GM19468 (cell line): ENCODE data around the gene PPP1R14C.

Source experiments
- ATAC-seq: cut with Tn5 transposase; IDR thresholded peaks from one replicate; pipeline ENCODE4 v1.9.1; 2021; ENCODE audit warnings: mild to moderate bottlenecking, moderate library complexity, moderate number of reproducible peaks; ENCODE audit not compliant: unreplicated experiment; ENCODE audit errors: extremely low read depth

The PPP1R14C gene

DNA sequence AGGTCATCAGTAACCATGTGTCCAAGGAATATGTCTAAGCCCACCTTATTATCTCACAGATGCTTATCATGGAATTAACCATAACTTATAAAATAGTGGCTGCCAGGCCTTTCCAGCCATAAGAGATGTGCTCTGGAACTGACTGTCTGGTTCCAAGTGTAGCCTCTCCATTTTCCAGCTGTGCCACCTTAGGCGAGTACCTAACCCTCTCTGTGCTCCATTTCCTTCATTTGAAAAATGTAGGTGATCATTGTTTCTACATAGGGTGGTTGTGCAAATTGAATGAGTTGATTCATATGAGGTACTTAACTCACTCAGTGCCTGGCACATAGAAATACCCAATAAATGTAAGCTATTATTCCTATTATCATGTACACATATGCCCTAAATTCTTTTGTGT, 123.5 kb downstream of the PPP1R14C start:
- ATAC-seq: no peak

DNA sequence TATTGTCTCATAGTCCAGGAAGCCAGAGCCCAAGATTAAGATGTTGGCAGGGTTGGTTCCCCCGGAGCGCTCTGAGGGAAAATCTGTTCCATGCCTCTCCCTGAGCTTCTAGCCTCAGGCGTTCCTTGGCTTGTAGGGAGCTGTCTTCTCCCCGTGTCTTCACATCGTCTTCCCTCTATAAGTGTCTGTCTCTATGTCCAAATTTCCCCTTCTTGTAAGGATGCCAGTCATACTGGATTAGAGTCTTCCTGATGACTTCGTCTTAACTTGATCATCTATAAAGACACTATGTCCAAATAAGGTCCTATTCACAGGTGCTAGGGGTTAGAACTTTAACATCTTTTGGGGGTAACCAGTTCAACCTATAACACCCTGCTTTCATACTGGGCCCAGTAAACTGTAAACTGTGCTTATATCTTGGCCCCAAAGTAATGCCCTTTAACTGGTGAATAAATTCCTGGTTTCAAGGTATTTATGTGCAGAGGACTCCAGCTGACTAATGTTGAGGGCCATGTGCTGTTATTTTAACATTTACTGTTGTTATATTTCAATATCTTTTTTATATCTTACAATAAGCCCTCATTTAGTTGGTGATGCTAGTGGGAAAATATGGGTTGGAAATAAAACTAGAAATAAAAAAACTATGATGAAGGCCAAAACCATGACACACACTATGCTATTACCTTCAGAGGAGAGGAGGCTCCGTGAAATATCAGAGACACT, 124.3 kb downstream of the PPP1R14C start:
- no peak for ATAC-seq

DNA sequence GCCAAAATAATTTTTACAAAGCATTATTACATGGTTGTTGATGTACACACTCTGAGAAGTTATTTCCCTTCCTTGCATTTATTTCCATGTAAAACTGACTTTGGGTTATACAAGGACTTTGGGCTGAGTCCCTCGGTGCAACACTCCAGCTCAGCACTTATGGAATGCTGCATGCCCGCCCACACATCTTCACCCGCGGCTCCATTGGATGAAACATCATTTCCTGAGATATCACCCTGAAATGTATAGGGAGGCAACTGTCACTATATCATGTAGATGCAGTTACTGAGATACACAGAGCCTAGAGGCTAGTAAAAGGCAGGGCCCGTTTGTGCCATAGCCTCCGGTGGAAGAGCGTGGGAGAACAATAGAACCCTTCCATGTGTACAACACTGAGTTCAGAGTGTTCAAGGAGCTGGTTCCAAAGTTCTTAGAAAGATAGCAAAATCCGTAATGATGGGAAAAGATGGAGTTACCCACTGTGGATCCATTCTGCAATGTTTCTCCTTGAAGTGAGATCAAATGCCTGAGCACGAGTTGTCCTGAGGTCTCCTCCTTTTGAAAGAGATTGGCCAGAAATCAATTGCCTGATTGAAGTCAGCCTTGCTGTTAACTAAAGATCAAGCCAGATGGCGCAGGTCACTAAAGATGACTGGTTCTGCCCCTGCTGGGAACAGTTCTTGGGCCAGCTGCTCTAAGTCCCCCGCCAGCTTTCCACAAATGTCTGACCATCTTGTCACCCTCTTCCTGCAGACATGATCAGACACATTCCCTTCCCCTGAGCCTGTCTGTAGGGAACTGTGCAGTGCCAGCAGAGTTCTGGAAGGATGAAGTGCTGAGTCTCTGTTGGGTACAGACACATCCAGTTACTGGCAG, 125.1 kb downstream of the PPP1R14C start:
- no peak for ATAC-seq

DNA sequence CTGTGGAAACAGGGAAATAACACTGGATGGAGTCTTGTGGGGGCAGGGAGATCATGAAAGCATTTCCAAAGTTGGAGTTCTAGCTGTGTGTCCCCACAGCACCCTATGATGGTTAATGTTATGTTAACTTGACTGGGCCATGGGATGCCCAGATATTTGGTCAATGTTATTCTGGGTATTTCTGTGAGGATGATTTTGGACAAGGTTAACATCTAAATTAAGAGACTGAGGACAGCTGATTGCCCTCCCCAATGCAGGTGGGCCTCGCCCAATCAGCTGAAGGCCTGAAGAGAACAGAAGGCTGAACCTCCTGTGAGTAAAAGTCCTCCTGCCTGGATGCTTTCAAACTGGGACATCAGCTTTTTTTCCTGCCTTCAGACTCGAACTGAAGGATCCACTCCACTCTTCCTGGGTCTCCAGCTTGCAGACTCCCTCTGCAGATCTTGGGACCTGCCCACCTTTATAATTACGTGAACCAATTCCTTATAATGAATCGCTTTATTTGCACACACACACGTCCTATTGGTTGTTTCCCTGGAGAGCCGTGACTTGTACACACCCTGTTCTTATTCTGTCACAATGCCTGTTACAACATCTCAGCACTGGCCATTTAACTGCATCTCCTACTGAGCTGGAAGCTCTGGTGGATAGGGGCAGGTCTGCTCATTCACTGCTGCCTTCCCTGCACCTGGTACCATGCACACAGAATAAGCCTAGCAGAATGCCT, 126.4 kb downstream of the PPP1R14C start:
- ATAC-seq: no peak

DNA sequence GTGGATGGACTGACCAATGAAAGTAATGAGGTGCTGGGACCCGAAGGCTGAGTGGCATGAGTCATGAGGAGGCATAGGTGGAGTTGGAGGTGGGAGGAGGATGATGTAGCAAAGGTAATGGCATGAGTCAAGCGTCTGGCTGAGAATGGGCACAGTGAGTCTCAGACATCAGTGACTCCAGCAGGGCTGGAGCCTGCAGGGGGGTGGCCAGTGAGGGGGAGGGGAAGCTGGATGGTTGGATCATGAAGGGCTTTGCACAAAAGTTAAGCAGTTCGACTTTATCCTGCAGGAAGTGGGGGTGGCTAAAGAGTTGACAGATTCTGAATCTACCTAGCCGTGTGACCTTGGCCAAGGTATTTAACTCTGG, 127.0 kb downstream of the PPP1R14C start:
- no peak for ATAC-seq

DNA sequence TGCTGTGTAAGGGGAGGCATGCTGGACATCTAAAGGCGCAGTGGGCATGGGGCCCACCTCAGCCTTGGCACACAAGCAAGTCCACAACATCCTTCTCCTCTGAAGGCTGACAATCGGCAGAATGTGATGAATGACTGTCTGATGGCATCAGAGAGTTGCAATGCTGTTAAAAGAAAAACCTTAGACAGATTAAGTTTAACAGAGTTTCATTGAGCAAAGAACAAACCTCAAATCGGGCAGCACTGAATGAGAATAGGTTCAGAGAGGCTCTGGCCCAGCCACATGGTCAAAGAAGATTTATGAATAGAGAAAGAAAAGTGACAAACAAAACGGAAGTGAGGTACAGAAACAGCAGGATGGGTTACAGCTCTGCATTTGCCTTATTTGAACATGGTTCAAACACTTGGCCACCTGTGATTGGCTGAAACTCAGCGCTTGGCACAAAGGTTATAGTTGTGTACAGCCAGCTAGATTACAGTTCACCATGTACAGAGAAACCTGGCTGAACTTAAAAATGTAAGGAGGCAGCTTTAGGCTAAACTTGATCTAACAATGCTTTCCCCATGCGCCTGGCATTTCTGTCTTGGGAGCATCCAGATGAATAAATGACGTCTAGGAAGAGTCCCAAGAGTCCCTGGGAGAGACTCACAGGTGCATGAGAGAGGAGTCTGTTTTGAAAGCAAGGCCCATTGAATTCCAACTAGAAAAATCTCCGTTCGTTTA, 127.6 kb downstream of the PPP1R14C start:
- ATAC-seq: no peak

DNA sequence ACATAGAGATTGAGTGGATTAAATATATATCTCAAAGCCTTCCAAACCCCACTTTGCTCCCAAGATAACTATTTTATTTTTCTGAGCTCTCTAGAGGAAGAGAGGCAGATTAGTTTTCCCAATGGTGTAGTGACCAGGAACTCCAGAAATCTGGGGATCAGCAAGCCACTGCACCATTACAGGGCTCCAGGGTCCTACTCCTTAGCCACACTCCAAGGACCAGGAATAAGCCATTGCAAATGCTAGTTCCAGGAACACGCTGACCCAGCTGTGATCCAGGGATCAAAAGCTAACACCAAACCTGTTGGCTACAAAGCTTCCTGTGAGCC, 128.3 kb downstream of the PPP1R14C start:
- no peak for ATAC-seq

DNA sequence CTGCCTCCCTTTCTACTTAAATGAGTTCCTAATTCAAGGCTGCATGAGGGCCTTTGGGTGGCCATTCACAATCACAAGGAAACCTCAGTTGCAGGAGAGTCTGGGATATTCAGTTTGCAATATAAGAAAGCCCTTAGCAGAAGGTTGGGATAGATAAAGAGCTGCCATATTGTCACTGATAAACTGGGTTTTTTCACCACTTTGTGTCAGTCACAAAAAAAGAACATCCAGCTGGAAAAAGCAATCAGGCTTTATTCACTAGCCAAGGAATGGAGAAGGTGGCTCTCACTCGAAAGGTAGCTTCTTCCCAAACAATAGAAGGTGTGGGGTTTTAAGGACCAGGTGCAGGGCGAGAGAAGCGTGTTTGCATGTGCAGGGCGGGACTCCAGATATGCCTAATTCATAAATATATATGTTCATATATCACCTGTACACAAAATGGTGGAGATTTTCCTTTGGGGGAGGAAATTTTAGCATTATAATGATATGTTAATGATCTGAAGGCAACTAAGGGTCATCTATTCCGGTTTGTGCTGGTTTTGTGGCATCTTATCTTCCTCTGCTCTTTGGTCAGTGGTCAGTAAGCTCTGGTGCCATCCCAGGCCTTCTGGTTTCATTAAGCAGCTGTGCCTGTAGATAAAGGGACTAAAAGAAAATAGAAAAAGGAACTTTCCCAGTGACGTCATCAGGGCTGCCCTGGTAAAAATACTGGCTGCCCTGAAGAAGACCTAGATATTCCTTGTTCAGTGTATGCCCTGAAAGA, 128.8 kb downstream of the PPP1R14C start:
- no peak for ATAC-seq

DNA sequence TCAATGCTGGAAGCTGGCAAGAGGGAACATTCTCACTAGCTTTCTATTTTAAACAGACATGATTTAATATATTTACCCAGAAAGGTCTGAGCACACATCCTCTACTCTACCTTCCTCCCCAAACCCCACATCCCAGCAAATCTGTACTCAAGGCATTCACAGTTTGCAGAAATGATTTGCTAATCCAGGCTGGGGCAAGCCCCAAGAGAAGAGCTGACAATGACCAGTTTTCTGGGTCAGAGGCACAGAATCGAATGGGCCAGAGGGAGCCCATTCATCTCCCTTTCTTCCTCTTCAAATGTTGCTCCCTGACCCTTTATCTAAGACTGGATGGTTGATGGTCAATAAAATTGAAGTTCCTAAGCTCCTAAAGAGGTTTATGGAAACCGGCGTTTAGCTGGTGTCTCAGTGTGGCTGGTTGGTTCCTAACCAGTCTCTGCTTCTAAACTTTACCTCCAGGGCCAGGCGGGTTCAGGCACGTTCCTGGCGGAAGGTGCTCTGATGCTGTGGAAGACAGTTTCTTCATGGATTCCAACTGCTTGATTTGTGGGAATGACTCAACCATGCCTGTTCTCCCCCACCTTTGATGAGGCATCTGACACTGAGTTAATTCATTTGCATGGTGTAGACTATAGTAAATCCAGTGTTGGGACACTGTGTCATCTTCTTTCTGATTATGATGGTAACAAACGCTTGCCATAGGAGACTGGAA, 129.6 kb downstream of the PPP1R14C start:
- ATAC-seq: no peak

DNA sequence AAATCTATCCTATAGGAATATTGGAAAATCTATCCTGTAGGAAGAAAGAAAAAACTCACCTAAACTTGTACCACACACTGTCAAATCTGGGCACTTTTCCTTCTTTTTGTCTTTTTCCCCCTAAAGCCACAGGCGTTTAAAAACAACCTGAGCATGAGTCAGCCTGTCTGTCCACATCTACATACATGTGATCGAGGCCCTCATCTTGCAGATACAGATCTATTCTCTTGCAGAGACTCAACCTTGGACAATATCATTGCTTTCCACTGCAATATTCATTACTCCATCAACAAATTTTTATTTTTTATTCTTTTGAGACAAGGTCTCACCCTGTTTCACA, 130.1 kb downstream of the PPP1R14C start:
- no peak for ATAC-seq

DNA sequence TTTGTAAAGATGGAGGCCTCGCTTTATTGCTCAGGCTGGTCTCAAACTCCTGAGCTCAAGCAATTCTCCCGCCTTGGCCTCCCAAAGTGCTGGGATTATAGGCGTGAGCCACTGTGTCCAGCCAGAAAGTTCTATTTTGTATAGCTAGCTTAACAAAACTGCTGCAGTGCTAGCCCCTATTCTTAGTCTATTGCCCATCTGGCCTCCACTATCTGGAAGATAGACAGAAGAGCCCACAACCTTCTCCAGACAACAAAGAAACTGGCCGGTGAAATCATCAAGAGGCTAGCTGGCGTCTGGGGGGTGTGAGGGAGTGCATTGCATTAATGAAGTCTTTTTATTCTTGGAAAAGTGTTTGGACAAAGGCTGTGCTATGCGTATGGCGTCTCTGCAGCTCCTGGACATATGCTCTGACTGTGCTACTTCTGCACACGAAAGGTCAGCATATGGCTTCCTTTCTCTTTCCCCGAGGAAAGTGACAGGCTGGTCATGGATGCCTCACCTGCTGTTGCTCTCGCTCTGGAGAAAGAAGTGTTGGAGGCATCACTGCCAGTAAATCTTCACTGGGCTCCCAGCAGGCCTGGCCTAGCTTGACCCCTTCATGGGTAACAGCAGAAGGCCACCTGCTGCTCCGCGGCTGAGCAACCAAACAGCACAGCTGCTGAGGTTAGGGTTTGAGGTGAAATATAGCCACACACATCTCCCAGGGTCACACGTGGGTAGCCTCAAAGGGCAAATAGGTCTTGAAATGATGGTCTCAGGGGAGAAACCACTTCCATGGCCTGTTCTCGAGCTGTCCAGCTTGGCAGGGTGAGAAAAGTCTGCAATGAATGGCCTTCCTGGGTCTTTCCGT, 130.8 kb downstream of the PPP1R14C start:
- ATAC-seq: no peak

DNA sequence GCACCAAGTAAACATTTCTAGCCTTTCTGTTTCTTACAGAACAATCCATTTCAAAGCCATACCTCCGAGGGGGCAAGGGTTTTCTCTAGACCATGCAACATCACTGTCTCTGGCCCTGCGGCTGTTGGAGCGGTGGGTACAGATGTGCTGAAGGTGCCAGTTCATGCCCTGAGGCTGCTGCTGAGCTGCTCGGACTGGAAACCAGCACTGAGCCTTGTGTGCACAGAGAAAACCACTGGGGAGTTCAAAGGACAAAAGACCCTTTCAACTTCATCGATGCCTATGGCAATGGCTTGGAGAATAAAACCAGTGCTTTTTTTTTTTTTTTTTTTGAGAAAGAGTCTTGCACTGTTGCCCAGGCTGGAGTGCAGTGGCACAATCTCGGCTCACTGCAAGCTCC, 132.6 kb downstream of the PPP1R14C start:
- no peak for ATAC-seq

DNA sequence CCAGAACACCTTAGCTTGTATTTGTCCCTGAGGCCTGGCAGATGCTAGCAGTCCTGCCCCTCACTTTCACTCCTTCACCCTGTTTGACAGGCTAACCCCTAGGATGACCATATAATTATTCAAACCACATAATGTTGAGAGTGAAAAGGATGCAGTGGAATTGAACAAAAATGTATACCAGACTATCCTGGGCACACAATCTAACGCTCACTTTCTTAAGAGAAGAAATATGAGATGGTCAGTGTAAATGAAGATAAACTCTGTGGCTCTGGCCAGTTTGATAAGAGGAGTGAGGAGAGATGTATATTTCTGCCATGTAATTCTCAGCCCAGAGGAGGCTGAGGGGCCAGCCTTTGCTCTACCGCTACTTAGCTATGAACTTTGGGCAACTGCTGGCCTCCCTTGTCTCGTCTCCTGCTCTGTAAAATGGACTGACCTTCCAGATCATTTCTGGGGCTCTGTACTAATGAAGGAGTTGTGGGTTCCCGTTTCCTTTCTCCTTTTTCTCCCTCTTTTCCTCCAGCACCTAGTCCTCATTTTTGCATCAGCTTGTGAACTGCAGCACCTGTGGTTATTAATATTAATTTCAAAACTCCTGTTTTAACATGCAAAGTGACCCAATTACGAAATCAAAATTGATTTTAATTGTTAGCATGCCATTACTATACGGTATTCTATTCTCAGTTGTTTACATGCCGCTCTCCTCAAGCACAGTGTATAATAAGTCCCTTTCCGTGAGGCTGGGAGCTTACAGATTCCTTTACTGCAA, 133.5 kb downstream of the PPP1R14C start:
- ATAC-seq: no peak

DNA sequence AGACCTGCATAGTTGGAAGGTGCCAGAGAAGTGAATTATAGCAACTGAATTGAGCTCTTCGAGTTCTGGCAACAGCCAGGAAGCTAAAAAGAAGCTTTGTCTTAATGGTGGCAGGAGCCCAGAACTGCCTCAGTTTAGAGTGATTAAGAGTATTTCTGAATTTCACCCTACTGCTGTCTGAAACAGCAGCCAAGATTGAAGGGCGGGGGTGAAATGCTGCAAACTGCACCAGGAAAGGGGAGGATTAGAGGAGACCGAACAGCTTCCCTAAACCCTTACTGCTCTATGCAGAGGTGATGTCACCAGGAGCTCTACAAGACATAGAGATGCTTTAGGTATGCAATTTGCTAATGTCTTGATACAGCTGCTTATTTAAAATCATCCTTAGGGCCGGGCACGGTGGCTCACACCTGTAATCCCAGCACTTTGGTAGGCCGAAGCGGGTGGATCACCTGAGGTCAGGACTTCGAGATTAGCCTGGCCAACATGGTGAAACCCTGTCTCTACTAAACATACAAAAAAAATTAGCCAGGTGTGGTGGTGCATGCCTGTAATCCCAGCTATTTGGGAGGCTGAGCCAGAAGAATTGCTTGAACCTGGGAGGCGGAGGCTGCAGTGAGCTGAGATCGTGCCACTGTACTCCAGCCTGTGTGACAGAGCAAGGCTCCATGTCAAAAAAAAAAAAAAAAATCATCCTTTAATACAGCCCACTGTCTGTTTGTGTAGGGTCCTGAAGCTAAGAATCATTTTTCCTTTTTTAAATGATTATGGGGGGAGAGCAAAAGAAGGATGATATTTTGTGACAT, 134.3 kb downstream of the PPP1R14C start:
- ATAC-seq: no peak

DNA sequence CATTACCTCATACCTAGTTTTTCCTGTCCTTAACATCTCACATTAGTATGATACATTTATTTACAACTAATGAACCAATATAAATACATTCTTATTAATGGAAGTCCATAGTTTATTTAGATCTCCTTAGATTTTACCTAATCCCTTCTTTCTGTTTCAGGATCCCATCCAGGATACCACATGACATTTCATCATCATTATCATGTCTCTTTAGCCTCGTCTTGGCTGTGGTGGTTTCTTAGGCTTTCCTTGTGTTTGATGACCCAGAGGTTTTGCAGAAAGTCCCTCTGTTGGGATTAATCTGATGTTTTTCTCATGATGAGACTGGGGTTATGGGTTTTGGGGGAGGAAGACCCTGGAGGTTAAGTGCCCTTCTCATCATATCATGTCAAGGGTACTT, 136.7 kb downstream of the PPP1R14C start:
- ATAC-seq: no peak

DNA sequence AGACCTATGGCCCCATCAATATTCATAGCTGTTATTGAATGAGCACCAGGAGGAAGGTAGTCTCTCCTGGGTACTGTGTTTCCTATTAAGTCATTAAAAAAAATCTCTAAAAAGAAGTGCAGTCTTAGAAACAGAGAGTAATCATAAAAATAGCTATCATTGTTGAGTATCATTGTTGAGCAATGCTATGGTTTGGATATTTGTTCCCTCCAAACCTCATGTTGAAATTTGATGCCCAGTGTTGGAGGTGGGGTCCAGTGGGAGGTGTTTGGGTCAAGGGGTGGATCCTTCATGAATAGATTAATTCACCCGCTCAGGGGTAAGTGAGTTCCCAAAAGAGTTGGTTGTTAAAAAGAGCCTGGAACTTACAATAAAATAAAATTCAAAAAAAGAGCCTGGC, 137.9 kb downstream of the PPP1R14C start:
- no peak for ATAC-seq

DNA sequence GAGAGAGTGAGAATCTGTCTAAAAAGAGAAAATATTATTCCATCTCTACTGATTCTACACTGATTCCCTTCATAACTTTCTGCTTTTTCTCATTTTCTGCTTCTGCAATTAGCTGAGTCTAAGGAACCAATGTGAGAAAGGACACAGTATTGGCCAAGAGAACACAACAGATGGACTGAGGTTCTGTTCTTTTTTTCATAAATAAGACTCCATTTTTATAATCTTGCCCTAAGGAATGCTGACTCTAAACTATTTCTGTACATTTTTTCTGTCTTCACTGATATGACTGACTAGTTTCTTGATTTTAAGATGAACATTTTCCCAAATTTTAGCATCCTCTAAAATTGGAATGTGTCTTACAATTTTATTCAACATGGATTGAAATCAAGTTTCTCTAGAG, 138.9 kb downstream of the PPP1R14C start:
- ATAC-seq: no peak
